Measurements from ENCODE around the gene STAT5B.
"Not testable (repeated sequence)": the region's sequence is repeated elsewhere in the genome, so short reads cannot be mapped to it uniquely, and the experiment has no call there.

STAT5B gene

DNA sequence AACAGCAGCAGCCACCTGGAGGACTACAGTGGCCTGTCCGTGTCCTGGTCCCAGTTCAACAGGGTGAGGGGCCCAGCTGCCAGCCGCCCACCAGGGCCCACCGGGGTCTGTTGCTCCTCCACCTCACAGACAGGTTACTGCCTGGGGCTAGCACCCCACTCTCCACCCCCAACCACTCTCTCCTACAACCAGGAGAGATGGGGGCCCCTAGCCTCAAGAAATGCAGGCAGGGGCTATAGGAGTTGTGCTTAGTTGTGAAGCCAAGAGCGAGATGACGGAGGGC lies 30.1 kb upstream of the STAT5B start:
- DNase-seq (ENCODE audit: low read depth in 2 of 2), result no peak

DNA sequence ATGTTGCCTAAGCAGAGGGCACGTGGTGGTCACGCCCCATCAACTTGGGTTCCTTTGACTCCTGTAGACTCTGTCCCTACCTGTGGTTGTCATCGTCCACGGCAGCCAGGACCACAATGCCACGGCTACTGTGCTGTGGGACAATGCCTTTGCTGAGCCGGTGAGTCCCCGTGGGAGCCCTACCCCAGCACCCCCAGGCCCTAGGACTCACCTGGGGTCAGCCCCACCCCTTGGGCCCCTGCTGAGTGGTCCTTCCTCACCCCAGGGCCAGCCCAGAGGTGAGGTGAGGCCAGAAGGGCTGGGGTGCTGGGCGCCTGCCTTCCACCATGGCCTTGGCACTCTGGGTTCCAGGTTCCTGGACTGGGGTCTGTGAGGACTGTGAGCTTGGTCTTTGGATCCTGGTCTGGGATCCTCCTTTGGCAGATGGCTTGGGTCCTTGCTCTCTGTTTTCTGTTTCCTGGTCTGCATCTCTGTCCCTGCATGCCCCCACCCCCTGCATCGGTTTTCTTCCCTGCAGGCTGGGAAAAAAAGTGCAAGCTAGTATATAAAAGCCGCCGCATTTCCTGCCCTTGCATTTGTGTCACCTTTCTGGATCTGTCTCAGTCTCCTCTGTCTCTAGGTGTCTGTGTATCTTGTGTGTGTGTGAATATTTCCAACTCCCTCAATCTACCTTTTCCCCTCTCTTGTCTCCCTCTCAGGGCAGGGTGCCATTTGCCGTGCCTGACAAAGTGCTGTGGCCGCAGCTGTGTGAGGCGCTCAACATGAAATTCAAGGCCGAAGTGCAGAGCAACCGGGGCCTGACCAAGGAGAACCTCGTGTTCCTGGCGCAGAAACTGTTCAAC lies 29.6 kb upstream of the STAT5B start:
- no peak for DNase-seq (ENCODE audit: low read depth in 2 of 2)

DNA sequence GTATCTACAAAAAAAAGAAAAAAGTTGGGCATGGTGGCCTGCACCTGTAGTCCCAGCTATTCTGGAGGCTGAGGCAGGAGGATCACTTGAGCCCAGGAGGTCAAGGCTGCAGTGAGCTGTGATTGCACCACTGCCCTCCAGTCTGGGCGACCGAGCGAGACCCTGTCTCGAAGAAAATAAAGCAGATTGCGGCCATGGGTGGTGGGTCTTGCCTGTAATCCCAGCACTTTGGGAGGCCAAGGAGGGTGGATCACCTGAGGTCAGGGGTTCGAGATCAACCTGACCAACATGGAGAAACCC lies 28.8 kb upstream of the STAT5B start:
- not testable (repeated sequence) for DNase-seq (ENCODE audit: low read depth in 2 of 2)

DNA sequence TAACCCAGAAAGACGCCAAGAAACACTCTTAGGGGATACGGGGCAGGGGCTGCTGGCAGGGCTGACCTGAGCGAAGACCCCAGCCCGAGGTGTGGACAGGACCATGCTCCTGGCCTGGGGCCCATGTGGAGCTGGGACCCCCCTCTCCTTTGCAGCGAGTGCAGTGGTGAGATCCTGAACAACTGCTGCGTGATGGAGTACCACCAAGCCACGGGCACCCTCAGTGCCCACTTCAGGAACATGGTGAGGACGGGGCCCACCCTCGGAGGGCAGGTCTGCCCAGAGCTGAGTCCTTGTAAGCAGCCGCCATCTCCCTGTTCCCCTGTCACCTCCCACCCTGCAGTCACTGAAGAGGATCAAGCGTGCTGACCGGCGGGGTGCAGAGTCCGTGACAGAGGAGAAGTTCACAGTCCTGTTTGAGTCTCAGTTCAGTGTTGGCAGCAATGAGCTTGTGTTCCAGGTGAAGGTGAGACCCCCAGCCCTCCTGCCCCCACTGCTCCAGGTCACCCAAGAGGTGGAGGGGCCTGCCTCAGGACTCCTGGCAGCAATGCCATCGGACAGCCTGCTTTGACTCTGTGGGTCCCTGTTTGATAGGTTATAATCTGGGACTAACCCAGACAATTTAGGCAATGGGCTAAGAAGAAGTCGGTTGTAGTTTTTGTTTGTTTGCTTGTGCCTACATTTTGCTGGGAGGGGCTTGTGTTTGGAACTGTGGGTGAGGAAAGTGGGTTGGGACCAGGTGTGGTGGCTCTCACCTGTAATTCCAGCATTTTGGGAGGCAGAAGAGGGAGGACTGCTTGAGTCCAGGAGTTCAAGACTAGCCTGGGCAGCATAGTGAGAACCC lies 28.2 kb upstream of the STAT5B start:
- DNase-seq (ENCODE audit: low read depth in 2 of 2), result no peak

DNA sequence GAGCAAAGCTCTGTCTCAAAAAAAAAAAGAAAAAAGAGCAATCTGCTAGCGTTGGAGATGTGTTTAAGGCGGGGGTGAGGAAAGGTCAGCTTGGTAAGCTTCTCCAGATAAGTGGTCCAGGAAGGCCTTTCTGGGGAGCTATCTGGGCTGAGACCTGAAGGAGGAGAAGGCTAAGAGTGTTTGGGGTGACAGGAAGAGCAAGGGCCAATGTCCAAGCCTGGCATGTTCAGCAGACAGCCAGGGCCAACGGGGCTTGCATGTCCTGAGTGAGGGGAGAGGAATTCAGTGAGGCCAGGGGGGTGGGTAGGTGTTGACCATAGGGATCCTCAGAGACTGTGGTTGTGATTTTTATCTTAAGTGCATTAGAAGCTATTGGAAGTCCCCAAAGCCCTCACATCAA lies 27.5 kb upstream of the STAT5B start:
- no peak for DNase-seq (ENCODE audit: low read depth in 2 of 2)

DNA sequence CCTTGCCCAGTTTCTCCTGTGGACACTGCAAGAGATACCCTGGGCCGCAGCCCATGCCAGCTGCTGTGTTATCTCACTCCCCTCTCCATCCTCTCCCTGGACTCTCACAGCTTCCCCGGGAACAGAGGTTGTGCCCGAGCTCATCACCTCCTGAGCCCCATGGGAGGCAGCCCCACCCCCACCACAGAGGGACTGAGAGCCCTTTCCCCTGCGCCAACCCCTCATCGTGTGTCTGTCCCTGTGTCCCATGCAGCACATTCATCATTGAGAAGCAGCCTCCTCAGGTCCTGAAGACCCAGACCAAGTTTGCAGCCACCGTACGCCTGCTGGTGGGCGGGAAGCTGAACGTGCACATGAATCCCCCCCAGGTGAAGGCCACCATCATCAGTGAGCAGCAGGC lies 24.8 kb upstream of the STAT5B start:
- no peak for DNase-seq (ENCODE audit: low read depth in 2 of 2)

DNA sequence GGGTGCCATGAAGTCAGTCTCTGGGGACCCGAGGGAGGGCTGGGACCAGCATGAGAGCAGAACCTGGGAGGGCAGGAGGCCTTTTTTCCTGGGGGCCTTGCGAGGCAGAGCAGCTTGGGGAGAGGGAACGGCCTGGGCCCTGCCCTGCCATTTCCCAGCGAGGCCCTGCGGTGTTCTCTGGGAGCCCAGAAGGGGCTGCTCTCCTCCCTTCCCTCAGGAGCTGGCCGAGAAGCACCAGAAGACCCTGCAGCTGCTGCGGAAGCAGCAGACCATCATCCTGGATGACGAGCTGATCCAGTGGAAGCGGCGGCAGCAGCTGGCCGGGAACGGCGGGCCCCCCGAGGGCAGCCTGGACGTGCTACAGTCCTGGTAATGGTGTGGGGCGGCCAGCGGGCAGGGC lies 23.7 kb upstream of the STAT5B start:
- DNase-seq (ENCODE audit: low read depth in 2 of 2), result not testable (repeated sequence)

DNA sequence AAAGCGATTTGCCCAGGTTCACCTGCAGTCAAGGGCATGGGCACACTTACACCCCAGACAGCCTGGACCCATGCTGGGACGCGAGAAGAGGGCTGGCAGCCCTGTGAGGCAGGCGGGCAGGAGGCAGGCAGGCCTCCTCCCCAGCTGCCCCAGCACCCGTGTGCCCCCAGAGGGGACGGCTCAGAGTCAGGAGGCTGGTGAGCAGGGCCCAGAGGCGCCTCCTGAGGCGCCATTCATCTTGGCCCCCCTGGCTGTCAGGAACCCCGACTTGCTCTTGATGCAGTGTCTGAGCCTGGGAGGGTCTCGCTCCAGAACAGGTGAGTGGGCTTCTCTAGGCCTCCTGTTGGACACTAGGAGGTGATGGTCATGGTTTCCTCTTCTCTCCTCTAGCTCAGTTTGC lies 23.2 kb upstream of the STAT5B start:
- not testable (repeated sequence) for DNase-seq (ENCODE audit: low read depth in 2 of 2)

DNA sequence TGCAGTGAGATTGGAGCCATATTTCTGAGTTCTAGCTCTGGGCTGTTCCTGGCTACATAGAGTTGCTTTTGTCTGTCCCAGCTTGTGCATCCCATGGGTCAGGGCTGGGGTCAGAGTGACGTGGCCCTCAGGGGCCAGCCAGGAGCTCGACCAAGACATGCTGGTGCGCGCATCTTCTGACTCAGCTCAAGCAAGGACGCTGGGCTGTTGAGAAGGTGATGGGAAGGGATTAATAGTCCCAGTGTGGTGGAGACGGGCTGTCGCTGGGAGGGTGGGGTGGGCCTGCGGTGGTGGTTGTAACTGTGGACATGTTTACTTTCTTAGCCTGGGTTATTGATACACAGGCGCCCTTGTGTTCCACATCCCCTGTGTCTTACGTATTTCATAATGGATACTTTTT lies 21.6 kb upstream of the STAT5B start:
- DNase-seq (ENCODE audit: low read depth in 2 of 2), result not testable (repeated sequence)

DNA sequence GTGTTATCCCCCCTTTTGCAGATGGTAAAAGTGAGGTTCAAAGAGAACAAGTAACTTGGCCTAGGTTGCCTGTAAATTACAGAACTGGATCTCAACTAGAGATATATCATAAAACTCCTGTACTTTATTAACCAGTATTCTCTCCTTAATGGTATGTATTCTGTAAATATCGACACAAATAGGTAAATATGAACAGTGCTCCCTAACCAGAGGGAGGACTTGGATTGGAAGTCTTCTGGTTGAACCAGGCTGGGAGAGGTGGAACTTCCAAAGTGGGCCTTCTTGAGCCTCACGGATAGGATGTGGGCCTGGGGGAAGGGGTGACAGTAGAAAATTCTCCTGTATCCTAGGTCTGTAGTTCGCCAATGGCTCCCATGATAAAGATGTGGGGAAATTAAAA lies 19.8 kb upstream of the STAT5B start:
- DNase-seq (ENCODE audit: low read depth in 2 of 2), result no peak

DNA sequence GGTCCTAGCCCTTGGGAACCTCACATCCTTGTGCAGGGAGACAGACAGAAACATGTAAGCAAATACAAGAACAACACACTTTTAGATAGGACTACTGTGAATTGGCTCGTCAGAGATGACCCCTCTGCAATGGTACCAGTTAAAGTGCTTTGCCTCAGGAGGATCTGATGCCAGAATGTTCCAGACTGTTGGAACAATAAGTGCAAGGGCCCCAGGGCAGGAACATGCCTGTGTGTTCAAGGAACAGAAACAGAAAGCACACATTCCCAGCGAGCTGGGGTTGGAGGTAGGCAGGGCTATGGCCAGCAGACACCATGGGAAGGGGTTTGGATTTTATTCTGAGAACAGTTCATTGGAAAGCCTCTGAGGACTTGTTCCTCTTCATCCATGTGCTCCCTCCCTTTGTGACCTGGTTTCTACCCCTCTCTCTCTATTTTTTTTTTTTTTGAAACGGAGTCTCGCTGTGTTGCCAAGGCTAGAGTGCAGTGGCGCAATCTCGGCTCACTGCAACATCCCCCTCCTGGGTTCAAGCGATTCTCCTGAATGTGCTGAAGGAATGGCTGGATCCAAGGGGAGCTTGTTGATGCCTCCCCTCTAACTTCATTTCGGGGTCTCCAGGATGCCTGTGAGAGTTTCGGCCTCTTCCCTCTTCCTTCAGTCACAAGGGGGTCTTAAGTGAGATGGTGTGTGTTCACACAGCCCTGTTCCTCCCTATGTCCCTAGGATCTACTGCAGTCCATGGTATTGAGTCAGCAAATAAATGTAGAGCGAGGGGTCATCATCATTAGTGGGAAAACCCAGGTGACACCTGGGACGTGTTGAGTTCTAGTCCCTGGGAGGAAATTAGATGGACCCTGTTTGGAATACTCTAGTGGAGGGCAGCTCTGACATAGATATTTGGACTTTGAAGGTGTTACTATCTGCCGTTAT lies 18.5 kb upstream of the STAT5B start:
- DNase-seq (ENCODE audit: low read depth in 2 of 2), result no peak

DNA sequence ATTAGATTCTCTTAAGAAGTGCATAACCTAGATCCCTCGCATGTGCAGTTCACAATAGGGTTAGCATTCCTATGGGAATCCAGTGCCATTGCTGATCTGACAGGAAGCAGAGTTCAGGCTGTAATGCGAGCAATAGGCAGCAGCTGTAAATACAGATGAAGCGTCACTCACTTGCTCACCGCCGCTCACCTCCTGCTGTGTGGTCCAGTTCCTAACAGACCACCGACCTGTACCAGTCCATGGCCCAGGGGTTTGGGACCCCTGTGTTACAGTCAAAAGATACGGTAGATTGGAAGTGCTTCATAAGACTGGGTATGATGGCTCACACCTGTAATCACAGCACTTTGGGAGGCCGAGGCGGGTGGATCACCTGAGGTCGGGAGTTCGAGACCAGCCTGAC lies 14.9 kb upstream of the STAT5B start:
- DNase-seq (ENCODE audit: low read depth in 2 of 2), result no peak

DNA sequence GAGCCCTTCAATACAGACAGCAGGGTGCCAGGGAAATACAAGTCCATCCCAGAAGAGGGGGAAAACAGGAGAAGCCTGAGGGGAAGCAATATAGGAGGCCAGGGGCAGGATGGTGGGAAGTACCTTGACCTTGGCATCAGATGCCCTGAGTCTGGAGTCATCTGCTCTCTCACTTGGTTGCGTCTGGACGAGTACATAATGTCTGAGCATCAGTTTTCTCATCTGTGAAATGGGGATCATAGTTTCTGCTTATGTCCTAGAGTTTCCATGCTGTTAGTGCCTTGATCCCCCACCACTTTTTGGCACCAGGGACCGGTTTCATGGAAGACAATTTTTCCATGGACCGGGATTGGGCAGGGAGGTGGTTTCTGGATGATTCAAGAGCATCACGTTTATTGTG lies 14.4 kb upstream of the STAT5B start:
- DNase-seq (ENCODE audit: low read depth in 2 of 2), result no peak

DNA sequence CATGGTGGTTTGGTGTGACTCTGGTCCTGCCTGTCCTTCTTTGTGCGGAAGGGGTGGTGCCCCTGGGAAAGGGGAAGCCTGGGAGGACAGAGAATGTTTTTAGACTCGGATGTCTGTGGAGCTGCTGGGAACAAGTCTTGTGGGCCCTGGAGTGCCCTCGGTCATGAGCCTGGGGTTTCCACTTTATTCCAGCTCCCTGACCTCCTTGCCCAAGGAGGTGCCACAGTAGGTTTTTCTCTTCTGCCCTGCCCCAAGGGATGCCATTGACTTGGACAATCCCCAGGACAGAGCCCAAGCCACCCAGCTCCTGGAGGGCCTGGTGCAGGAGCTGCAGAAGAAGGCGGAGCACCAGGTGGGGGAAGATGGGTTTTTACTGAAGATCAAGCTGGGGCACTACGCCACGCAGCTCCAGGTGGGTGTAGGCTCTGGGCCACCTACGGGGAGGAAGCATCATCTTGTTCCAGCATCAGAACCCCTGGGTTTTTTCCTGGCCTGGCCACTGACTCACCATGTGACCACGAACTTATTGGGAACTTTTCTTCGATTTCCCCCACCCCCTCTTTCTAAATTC lies 13.5 kb upstream of the STAT5B start:
- peak; percentile 44 to 63 for DNase-seq (ENCODE audit: low read depth in 2 of 2)

DNA sequence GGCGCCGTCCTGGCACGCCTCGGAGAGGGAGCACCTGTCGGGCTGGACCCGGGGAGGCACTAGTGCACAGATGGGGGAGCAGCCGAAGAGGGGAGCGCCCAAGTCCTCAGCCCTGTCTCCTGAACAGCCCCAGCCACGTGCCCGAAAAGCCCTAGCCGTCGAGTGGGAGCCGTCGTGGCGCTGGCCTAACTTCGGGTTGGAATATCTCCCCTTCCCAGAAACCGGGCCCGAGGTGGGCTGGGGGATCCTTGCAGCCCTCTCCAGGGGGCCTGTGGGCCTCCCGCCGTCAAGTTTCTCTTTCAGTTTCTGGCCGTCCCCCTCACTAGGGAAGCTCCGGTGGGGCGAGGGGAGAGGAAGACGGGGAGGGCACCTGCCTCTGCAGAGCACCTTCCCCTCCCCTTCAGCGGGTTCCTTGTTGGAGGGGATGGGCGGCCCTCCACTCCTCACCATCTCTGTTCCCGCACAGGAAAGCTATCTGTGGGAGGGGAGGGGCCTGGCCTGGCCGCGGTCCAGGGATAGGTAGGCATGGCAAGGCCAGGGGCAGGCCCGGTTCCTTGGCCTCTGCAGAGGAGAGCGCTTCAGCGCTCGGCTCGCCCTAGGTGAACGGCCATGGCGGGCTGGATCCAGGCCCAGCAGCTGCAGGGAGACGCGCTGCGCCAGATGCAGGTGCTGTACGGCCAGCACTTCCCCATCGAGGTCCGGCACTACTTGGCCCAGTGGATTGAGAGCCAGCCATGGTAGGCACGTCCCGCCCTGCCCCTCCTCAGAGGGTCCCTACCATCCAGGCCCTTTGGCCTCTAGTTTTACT lies 12.8 kb upstream of the STAT5B start:
- DNase-seq (ENCODE audit: low read depth in 2 of 2), result peak; percentile 42 to 48

DNA sequence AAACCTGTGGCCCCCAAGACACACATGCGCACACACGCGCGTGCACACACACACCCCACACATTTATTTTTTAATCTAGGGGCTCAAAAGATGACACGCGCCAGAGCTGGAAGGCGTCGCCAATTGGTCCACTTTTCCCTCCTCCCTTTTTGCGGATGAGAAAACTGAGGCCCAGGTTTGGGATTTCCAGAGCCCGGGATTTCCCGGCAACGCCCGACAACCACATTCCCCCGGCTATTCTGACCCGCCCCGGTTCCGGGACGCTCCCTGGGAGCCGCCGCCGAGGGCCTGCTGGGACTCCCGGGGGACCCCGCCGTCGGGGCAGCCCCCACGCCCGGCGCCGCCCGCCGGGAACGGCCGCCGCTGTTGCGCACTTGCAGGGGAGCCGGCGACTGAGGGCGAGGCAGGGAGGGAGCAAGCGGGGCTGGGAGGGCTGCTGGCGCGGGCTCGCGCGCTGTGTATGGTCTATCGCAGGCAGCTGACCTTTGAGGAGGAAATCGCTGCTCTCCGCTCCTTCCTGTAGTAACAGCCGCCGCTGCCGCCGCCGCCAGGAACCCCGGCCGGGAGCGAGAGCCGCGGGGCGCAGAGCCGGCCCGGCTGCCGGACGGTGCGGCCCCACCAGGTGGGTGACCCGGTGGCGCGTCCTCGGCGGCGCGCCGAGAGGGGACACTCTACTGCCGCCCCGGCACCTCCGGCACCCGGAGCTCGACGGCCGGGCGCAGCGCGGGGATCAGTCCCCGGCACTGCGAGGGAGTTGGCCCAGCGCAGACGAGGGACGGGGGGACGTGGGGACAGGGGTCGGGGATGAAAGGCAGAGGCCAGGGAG lies 12.0 kb upstream of the STAT5B start, which contains the start of gene STAT5A:
TSS of gene STAT5A (plus strand) at position 522 of the 826 bp plus-strand sequence. CDS start 914 bp downstream, outside the sequence.
- peak; percentile 54 to 61 for DNase-seq (ENCODE audit: low read depth in 2 of 2)

DNA sequence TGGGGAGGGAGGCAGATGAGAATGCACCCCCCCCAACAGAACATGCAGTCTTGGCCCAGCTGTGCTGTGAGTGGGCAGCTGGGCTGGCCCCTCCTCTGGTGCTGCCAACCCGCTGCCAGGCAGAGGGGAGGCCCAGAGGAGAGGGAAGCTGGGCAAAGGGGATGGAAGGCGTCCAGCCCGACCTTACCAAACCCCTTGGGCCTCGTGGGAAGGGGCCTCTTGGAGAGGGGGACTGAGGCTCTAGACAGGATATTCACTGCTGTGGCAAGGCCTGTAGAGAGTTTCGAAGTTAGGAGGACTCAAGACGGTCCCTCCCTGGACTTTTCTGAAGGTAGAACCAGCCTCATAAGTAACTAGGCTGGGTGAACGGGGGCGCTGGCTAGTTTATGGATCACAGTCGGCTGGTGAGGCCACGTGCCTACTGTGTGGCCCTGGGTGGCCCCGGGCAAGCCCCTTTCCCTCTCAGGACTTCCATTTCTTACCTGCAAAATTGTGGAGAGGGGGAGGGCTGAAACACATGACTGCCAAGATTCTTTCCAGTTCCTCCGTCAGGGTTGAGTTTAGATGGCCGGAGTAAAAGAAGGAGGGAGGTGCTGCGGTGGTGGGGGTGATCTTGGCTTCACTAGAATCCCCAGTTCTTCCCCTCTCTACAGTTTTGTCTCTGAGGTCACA lies 11.2 kb upstream of the STAT5B start:
- no peak for DNase-seq (ENCODE audit: low read depth in 2 of 2)

DNA sequence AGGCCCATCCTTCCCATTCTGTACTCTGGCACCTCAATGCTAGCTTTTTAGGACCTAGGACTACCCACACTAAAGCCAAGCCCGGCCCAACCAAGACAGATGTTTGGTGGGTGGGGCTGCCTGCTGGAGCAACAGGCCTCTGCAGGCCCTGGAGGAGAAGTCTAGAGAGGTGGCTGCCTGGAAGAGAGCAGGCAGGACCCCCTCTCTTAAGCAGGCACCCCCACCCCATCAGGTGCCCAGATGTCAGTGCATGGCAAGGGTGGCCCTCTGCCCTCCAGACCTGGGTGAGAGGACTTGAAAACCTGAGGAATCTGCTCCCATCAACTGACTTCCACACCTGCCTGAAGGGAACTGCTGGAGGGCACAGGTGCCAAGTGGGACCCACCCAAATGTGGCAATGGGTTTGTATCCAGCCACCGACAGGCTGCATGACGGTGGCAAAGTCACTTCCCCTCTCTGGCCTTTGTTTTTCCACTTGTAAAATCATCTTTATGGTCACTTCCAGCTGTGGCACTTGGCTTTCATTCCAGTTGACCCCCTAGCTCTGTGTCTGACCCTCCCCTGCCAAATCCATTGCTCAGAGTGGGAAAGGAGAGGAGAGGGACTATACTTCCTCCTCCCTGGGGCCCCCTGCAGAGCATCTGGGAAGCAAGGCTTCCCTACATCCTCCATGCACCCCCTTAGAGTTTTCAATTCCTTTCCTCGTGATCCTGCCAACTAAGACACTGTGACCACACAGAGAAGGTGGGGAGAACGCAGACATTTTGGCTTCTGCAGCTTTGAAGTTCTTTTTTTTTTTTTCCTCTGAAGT lies 10.4 kb upstream of the STAT5B start:
- DNase-seq (ENCODE audit: low read depth in 2 of 2), result no peak

All from stimulated activated CD4-positive, alpha-beta T cell treated with anti-CD3 and anti-CD28 coated beads, Interleukin-12 subunit alpha, Interleukin-12 subunit beta, amount 100 ng/mL, for 24 hours (primary cell).